AG10803 (cell line): ENCODE data around the gene OTULINL.

Source experiments
- DNase-seq: peaks from one replicate; pipeline ENCODE4 v3.0.0; 2010; ENCODE audit warnings: low read depth
- H3K4me3 ChIP-seq: 2 replicates; pipeline ENCODE4 v1.5.1; 2011; ENCODE audit warnings: mild to moderate bottlenecking, low read length, control low read depth
- CTCF ChIP-seq: conservative IDR thresholded peaks from 2 replicates; pipeline ENCODE4 v1.5.1; 2011; ENCODE audit warnings: mild to moderate bottlenecking, low read length, control low read depth, inconsistent platforms

OTULINL gene

GRCh38 chr5:14640765-14641164, 59.2 kb downstream of the OTULINL start:
- TF ChIP-seq CTCF = no peak
- DNase-seq = no peak
- H3K4me3 ChIP-seq = no peak overlapping the region

GRCh38 chr5:14644623-14645237, 63.1 kb downstream of the OTULINL start:
- no peak for DNase-seq
- no peak for TF ChIP-seq CTCF
- no peak overlapping the region for H3K4me3 ChIP-seq

- no peak for TF ChIP-seq CTCF
- no peak overlapping the region for H3K4me3 ChIP-seq
- no peak for DNase-seq
Measured at GRCh38 chr5:14650052-14650451, 68.5 kb downstream of the OTULINL start.

- no peak overlapping the region for H3K4me3 ChIP-seq
- TF ChIP-seq CTCF = no peak
- no peak for DNase-seq
Measured at GRCh38 chr5:14655146-14655741, 73.7 kb downstream of the OTULINL start.

- no peak for DNase-seq
- TF ChIP-seq CTCF = no peak
- no peak overlapping the region for H3K4me3 ChIP-seq
Measured at GRCh38 chr5:14656898-14657297, 75.3 kb downstream of the OTULINL start.

GRCh38 chr5:14659821-14660607, 78.4 kb downstream of the OTULINL start:
- DNase-seq = peak; percentile 65
- no peak for TF ChIP-seq CTCF
- no peak overlapping the region for H3K4me3 ChIP-seq

GRCh38 chr5:14660833-14661232, 79.2 kb downstream of the OTULINL start:
- no peak for DNase-seq
- no peak overlapping the region for H3K4me3 ChIP-seq
- TF ChIP-seq CTCF = no peak
